HG03045 (cell line): ENCODE data around the gene LOXL4.
"Not testable (repeated sequence)": the region's sequence is repeated elsewhere in the genome, so short reads cannot be mapped to it uniquely, and the experiment has no call there.

Experiments
- ATAC-seq: cut with Tn5 transposase; IDR thresholded peaks from one replicate; pipeline ENCODE4 v1.9.1; 2021; ENCODE audit warnings: mild to moderate bottlenecking, moderate library complexity; ENCODE audit not compliant: unreplicated experiment

LOXL4 gene

DNA sequence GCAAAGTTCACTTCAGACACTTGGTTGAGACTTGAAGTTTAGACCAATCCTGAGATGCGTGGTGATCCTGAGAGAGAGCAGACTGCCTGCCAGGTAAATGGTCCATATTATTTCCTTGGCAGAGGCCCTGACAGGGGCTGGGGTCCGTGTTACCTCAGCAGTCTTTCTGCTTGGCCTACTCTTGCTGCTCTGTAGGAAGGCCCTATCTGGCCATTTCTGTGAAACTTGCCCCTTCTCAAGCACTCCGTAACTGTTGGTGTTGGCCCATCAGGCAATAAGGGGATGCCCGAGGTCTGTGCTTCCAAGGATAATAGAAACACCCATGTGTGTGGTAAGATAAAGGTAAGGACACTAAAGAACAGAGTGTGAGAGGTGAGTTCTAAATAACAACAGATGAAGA is 20.0 kb downstream of the LOXL4 start:
- no peak for ATAC-seq

DNA sequence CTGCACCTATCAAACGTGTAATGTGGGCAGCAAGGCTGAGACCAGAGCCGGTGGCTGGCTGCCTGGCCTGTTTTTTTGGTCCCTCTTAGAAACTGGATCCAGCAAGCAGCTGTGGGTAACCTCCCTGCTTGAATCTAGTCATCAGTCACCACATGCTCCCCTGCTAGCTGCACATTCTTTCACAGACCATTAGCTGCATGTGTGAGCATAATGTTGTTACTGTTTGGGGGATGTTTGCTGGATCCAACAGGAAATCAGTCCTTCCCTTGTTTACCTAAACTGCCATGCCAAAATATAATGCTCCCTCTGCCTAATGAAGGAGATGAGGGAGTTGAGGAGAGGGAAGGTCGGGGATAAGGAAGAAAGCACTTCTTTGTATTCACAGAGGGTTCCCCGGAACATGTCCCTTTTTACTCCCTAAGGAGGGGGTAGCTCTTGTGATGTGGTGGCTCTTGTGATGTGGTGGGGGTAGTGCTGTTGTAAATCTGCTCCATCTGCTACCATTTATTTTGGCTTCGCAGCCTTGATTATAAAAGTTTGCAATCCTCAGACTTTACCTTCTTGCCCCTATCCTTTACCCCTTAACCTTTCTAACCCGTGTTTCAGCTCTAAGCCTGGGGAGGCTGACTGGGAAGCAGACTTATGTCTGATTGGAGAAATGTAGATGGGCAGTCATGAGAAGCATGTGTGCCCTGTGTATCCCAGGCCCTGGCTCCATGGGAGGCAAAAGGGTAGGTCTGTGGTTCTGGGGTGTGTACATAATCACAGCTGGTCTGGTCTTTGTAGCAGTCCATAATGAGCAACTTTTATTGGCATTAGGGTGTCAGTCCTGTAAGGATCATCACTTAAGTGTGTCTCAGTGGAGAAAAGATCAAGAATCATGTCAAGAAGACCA is 20.8 kb downstream of the LOXL4 start:
- no peak for ATAC-seq

DNA sequence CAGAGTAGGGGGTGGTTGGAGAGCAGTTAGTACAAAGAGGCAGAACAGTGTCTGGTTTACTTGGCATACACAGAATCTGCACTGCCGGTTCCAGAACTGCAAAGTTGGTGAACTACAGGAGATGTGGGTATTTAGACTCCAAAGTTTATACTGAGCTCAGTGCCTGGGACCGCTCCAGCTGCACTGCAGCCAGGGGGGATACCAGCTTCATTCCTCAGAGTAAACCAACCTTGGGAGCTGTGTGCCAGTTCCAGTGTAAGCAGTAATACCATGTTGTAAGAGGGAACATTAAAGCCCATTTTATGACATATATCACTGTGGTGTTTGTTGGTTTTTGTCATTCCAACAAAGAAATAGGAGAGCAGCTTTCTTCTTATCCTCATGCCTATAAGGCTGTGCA is 23.4 kb downstream of the LOXL4 start:
- no peak for ATAC-seq

DNA sequence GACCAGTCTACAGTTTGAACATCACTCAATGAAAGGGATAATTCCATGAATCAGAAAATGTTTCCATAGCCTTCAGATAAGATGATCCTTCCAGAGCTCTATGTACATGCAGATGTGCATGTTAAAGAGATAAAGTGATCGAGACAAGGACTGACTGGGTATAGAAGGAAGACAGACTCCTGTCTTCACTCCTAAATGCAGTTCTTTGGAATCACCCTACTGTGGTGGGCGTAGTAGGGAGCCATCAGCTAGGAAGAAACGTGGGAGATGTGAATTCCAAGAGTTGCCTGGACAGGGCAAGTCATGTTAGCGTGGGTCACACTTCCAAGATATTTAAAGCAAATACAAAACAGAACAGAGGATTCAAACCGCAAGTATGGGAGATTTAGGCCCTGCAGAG is 23.9 kb downstream of the LOXL4 start:
- ATAC-seq = no peak

DNA sequence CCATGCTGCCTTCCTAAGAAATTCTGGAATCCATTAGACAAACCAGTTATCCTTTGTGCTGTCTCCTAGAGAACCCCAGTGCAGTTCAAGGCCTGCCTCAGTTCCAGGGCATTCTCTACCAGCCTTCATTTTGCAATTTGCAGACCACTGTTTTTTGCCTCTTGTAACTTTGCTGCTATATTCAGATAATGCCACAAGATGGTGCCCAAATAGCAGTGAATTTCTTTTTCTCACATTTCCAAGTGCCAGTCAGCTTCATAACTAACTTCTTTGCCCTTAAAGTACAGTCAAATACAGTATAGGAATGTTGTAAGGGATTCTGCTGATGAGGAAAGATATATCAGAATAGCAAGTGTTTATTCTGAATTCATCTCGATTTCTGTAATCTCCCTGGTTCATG is 25.2 kb downstream of the LOXL4 start:
- no peak for ATAC-seq

DNA sequence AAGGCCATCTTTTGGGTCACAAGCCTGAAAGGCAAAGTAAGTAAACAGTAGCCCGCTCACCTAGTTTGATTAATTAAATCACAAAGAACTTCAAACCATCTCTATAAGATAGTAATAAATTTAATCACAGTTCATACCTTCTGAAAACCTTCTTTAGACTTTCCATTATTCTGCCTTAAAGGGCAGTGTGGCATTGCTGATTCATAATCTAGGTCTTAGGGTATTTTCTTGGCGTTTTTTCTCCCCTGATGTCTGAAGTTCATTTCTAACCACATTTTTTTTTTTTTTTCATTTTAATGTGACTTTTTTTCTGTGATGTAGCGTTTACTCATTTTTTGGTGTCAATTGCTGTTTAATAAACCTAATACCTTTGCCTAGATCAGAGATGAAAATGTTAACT is 27.5 kb downstream of the LOXL4 start:
- no peak for ATAC-seq

DNA sequence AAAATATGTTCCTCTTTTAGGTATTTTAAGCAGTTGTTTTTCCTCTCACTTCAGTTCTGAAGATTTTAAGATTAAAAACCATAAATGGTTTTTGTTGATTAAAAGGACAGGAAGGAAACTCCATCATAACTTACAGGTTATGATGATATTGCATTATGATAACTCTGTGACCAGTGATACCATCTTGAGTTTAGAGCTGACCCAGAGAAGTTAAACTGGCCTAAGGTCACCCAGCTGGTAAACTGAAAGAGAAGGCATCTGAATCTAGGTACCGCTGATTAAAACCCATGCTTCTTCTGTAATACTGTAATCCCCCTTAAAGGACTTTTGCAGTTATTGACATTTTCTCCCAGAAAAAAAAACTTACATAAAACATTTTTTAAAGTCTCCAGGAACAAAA is 29.6 kb downstream of the LOXL4 start:
- ATAC-seq = no peak

DNA sequence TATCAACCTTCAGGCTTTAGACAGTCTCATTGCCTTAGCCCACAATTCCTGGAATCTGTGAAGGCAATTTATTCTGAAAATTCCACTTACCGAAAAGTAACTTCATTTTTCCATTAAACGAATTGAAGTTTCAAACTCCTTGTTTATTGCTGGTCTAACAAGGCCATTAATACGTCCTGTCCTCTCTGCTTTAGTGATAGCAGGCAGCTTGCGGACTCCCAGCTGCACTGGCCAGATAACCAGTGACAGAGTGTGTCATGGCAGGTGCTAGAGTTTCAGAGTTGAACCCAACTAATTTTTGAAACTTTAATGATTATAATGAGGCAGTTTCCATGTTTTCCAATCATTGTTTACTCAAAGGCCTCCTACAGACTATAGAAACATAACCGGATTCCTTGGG is 31.1 kb downstream of the LOXL4 start:
- ATAC-seq = no peak

DNA sequence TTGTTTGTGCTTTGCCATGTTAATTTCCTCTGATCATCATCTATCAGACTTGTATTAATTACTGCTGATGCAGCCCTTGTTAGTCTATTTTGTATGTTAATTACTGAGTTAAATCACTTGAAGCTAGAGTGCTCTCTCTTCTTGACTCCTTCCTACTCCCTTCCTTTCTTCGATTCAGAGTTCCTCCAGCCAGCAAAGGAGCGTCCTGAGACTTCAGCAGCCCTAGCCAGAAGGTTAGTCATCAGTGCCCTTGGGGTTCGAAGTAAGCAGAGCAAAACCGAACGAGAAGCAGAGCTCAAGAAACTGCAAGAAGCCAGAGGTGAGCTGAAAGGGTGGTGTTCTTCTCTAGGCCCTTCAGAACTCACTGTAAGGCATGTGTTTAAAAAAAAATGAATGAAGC is 32.1 kb downstream of the LOXL4 start:
- ATAC-seq = no peak

DNA sequence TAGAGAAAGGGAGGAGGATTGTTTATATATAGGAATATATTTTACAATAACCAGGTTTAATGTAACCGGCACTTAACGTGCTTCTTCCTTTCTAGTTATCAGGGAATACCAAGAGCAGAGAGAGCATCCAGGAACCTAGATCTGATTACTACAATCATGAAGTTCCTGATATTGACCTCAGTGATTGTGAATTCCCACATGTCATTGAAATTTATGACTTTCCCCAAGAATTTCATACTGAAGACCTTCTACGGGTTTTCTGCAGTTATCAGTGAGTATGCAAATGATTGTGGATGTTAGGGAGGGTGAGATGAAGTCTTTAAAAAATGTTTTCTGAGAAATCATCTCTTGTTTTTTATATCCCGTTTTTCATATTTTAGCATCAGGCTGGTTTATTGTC is 36.6 kb downstream of the LOXL4 start:
- ATAC-seq = no peak

DNA sequence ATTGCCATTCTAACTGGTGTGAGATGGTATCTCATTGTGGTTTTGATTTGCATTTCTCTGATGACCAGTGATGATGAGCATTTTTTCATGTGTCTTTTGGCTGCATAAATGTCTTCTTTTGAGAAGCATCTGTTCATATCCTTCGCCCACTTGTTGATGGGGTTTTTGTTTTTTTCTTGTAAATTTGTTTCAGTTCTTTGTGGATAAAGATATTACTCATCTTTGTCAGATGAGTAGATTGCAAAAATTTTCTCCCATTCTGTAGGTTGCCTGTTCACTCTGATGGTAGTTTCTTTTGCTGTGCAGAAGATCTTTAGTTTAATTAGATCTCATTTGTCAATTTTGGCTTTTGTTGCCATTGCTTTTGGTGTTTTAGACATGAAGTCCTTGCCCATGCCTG is 39.7 kb downstream of the LOXL4 start:
- not testable (repeated sequence) for ATAC-seq

DNA sequence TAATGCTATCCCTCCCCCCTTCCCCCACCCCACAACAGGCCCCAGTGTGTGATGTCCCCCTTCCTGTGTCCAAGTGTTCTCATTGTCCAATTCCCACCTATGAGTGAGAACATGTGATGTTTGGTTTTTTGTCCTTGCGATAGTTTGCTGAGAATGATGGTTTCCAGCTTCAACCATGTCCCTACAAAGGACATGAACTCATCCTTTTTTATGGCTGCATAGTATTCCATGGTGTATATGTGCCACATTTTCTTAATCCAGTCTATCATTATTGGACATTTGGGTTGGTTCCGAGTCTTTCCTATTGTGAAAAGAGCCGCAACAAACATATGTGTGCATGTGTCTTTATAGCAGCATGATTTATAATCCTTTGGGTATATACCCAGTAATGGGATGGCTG is 40.3 kb downstream of the LOXL4 start:
- not testable (repeated sequence) for ATAC-seq

DNA sequence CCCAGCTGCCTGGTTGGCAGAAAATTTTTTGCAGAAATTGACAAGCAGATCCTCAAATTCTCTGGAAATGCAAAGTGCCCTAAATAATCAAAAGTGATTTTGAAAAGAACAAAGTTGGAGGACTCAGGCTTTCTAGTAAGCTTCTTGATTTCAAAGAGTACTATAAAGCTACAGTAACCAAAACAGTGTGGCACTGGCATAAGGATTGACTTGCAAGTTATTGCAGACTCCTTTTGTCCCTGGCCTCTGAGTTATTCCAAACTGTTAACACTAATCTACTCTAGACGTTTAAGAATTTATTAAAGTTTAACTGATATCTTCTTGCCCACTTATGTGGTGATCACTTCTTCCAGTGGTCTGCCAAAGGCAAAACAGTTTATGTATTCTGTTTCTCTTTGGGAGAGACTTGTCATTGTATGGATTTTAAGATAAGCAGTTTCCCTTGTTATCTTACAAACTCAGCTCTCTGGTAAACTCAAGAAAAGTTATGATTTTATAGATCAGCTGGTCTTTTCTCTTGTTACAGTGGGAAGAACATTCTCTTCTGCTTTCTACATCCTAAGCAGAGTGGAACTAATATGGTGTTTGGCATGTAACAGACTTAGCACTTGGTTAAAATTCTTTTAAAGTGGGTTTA is 41.4 kb downstream of the LOXL4 start:
- ATAC-seq = no peak

DNA sequence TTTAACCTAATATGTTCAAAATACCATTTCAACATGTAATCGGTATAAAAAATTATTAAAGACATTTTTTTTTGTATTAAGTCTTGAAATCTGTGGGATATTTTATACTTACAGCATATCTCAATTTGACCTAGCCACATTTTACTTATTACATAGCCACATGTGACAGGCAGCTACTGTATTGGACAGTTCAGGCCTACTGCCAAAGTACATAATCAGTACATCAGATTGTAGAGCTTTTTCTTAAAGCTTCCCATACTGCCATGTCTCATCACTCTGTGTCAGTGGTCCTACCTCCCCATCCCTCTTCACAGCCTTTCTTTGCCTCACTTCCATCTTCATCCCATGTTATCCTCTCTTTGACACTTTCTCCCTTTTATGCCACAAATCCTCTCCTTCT is 43.0 kb downstream of the LOXL4 start:
- ATAC-seq = no peak

DNA sequence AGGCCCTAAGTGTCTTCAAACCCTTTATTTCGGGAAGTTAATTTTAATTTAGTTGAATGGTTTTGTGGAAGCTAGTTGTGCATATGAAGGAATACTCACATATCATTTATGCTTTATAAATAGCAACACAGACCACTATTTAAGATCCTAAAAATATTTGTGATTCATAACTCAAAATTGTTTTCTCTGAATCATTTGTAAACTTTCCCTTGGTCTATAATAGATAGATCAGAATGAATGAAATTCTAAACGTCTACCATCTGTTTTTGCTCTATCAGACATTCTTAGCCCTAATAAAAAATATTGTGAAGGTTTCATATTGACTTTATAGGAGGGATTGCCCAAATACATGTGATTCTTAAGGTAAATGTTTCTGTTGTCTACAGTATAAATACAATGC is 43.5 kb downstream of the LOXL4 start:
- no peak for ATAC-seq

DNA sequence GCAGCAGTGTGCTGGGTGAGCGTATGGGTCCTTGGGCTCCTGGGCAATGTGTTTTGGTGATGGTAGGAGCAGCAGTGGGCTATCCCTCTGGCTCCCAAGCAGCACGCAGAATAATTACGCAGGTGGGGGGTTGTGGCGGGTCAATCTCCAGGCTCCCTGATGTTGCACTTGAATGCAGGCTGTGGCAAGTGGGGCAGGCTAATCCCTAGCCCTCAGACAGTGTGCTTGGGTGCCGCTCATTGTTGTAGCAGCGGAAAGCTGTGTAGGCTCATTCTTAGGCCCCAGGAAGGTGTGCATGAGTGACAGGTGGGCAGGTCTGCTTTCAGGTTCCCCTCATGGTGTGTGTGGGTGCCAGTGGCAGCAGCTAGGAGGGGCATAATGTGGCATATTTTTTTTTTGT is 44.1 kb downstream of the LOXL4 start:
- no peak for ATAC-seq

DNA sequence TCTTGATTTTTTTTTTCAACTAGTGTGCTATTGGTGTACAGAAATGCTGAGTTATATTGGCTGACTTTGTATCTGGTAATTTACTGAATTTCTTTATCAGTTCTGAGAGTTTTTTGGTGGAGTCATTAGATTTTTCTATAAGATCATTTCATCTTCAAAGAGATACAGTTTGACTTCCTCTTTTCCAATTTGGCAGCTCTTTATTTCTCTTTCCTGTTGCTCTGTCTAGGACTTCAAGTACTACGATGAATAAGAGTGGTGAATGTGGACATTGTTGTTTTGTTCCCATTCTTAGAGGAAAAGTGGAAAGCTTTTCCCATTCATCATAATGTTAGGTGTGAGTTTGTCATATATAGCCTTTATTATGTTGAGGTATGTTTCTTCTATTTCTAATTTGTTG is 50.2 kb downstream of the LOXL4 start:
- ATAC-seq = no peak

DNA sequence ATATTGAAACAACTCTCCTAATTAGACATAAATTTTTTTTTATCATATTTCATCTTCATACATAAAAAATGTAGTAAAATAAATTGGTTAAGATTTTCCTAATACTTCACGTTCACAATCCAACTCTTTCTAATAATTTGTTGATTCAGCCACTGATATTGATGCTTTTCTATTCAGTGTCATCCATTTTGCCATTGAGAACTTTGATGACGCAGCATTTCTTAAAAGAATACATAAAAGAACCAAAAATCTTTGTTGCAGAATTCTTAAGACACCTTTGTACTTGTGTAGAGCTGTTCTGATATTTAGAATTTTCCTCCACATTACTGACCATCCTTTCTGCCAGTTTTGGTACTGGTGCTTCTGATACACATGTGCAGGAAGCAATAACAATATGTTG is 52.6 kb downstream of the LOXL4 start:
- ATAC-seq = no peak

DNA sequence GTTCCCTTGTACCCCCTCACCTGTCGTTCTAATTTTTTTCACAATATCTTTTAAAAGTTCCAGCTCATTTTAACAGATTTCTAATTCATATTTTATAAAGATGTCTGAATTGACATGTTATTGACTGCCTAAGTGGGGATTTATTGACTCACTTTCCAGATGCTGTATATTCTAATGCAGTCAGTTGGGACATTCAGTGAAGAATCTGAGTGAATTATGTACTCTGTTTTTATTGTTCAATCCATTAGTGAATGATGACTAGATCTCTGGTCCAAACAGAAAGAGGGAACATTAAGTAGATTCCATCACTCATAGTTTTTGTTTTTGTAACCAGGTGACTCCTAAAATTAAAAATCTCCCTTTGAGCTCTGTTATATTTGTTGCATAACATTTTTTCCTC is 54.3 kb downstream of the LOXL4 start:
- ATAC-seq = no peak

DNA sequence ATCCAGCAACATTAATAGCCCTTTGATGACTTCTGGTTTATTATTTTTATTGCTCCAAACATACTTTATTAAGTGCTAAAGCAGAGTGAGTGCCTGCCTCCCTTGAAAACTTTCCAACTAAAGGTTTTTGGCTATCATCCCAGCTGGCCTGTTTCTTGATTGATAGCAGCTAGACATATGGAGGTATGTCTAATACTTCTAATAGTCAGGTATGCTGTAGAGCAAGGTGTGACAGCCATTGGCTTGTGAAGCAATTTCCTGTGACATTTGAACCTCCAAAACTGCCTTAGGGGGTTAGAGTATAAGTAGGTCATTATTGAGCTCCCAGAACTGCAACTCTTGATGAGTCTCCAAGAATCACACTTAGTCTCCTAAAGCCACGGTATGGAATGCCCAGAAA is 55.8 kb downstream of the LOXL4 start:
- no peak for ATAC-seq

DNA sequence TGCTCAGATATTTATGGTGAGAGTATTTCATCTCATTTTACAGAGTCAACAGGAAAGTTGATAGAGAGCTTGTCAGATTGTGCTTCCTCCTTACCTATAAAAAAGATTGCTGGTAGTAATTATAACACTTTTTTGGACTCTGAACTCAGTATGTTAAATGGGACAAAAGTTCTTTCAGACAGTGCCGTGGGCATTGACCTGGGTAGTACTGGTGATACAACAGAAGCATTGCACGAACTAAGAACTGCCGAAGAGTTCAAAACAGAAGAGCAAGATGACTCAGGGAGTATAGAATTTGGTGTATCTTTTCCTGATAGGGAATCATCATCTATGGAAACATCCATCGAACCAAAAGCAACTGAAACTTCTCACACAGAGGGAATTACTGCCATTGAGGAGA is 58.6 kb downstream of the LOXL4 start:
- no peak for ATAC-seq

DNA sequence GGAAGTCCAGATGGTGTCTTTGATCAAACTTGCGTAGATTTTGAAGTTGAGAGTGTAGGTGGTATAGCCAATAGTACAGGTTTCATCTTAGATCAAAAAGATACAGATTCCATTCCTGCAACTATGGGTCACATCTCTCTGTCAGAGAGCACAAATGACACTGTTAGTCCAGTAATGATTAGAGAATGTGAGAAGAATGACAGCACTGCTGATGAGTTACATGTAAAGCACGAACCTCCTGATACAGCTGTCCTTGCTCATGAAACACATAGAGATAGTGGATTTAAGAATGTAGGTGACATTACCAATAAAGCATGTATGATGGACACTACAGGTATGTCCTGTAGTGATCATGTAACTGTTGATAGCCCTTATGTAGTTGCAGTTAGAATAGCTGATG is 59.1 kb downstream of the LOXL4 start:
- no peak for ATAC-seq

DNA sequence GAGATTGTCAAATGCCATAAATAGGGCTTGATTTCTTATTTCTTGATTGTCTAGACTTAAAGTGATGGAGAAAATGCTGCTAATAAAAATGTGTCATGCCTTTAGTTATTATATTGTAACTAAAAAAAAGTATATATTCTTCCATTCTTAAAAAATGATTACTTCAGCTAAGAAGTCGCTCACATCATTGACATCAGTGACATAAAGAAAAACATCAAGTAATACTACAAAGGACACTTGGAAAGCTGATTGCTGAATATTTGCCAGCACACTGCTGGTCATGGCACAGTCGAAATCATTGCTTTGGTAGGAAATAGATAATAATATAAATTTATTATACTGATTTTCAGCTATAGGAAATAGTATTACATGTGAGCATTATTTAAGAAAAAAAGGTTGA is 62.6 kb downstream of the LOXL4 start:
- no peak for ATAC-seq
